Inferior parietal cortex (tissue), 1 donor: ENCODE measurements around the gene AMER2.

ENCODE experiments used
- DNase-seq: peaks from one replicate; pipeline ENCODE4 v3.0.0-alpha.2; 2016; ENCODE audit errors: extremely low spot score

The AMER2 gene

GRCh38 chr13:25151626-25152195 is 20.4 kb downstream of the AMER2 start:
- DNase-seq, result no peak

DNA sequence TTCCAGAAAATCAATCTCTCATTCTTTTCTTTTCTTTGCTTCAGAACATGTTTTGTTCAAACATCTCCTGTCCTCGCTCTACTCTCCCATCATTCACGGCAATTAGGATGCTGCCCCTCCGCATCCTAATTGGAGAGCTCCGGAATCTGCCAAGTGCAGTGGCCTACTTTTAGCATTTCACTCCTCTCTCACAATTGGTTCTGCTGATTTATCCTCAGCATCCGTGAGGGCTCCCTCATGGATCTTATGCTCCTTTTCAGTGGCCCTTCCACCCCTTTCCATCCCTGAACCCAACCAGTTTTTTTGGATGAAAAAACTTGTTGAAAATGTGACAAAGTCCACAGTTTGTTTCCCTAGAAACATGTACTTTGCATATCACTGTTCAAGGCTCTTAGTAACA is 22.4 kb downstream of the AMER2 start:
- DNase-seq, result no peak

DNA sequence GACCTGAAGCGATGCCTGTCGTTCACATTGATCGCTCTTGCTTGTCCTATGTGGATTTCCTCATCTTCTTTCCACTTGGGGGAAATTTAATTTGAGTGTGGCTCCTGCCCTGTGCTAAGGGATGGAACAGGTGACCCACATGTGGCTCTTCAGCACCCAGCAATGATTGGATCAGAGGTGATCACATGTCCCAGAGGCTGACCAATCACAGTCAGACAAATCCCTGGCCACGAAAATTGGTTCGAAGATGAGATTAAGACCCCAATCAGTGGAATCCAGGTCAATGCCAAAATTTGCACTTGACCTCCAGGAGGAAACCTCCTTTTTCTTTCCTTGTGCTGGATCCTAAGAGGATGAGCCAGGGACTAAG is 23.7 kb downstream of the AMER2 start:
- DNase-seq, result no peak

DNA sequence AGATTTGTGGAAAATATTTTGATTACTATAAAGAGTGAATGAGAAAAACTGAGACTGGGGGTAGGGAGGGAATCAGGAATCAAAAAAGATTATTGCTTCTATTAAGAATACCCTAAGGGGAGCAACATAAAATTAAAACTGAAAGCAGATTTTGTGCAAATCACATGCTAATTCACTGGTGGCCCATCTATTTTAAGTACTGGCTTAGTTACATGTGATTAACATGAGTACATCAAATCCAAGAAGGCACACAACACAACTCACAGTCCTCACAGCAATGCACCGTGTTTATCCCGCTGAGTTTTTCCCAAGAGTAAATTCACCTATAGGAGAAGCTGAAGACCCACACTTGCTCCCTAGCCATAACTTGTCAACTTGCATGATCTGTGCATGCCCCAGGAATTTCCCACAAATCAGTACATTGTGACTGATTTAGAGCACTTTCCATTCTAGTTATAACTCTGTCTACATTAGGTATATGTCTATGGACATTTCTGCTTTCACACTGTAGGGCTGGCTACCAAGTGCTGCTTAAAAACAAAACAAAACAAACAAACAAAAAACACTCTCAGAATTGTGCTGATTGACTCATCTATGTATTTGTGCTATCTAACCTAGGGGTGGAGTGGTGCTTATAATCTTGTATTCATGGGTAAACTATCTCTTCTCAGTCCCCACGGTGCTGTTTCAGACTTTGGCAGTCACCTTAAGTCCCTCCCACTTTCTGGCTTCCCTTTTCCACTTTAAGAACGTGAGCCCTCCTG is 24.3 kb downstream of the AMER2 start:
- DNase-seq, result no peak

DNA sequence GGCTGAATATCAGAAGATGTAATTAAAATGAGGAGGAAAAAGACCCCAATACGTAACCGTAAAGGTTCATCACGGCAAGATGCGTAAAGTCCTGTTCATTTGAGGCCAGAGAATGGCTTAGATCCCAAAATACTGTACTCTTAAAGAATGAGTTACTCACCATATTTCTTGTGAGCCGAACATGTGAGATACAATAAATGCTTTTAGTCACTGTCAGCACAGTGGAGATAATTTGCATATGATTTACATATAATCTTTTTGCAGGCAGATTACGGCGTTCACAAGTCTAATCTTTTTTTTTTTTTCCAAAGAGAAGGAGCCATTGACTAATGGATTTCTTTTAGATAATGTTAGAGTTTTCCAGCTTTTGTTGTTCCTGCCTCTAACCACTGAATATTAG is 28.4 kb downstream of the AMER2 start:
- no peak for DNase-seq

- no peak for DNase-seq
Observed at GRCh38 chr13:25141042-25141441, 31.0 kb downstream of the AMER2 start.

GRCh38 chr13:25137788-25138115 is 34.3 kb downstream of the AMER2 start:
- DNase-seq, result no peak

- DNase-seq, result peak; percentile 74
Observed at GRCh38 chr13:25136880-25137787, 35.0 kb downstream of the AMER2 start.

DNA sequence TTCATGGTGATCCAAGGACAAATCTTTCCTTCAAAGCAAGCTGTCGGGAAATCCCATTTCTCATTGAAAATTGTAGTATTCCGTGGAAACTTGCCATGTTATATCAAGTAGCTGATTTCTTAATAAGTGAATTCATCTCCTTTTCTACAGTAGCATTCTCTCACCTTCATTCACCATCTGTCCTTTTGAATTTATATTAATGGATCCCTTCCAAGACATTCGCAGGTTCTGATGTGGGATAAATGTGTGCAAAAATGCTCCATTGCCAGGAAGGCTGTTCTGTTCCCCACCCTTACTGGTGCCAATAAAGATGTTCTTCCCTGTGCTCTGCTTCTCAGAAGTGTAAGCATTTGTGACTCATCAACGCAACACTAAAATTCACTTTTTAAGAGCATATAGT is 36.2 kb downstream of the AMER2 start:
- DNase-seq, result peak; percentile 52

GRCh38 chr13:25132751-25133390 is 39.2 kb downstream of the AMER2 start:
- no peak for DNase-seq

DNA sequence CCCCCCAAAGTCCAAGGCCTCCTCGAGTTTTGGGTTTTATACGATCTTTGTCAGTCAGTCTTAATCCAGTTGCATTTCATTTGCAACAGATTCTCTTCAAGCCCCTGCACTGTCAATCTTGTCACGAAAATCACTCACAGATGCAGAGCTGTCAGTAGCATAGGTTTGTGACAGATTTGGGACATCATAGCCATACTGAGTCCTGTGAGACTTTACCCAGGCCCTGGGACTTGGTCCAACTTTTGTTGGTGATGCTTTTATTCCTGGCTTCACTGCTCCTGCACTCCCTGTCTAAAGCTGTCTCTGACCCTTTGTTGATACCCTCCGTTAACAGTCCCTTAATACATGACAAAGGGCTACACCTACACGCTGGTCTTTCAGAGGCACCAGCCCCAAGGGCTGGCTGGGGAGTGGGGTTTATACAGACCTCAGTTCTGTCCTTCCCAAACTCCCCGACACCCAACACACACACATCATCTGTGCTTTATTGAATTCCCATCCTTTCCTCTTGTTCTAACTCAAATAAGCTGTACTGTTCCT is 40.1 kb downstream of the AMER2 start:
- DNase-seq, result no peak

DNA sequence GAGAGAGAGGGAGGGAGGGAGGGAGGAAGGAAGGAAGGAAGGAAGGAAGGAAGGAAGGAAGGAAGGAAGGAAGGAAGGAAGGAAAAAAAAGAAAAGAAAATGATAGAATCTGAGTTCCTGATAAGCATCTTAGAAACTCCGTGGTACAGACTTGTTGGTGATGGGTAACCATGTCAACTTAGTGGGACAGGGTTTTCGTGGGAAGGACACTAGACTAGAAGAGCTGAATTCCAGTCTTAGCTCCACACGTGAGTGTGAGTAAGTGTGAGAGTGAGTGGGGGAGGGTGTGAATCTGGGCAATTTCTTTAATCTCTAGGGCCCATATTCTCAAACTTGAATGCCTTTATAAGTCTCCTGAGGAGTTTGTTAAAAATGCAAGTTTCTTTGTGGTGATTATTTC is 41.1 kb downstream of the AMER2 start:
- no peak for DNase-seq

DNA sequence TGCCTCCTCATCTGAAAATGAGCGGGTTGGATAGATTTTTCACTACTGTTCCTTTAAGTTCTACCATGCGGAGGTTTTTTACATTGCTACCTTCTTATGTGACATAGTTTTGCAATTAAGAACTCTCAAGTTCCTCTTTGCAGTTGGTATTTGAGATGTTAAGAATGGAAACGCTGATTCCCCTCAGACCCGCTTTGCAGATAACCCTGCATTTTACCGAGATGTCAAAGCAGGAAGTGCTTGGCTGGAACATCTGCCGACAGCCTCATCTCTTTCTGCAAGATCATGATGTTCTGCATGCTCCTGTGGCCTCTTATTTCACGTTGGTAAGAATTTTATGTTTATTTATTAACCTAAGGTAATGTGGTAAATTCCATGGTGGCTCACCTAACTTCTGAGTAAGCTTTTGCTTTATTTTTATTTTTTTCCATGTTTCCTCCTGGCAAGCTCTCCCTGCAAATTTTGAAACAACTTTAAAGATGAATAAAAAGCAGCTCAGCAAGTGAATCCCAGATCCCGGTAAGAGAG is 53.6 kb downstream of the AMER2 start:
- DNase-seq, result no peak

DNA sequence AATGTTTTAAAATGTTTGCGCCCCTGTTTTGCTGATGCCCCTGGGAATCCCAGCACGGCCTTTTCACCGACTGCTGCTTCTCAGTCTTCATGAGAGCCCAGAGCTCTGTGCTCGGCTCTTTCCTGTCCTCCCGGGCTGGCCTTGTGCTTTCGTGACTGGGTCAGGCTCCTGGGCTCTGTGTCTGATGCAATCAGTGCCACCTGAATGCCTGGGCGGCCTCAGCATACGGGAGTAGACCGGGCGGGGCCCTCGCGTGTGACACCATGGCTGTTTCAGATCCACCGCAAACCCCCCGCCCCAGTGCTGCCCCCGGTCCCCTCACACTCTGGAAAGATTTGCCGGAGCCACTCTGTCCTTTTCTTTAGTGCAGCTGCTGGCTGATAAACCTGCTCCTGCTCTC is 54.8 kb downstream of the AMER2 start:
- no peak for DNase-seq

DNA sequence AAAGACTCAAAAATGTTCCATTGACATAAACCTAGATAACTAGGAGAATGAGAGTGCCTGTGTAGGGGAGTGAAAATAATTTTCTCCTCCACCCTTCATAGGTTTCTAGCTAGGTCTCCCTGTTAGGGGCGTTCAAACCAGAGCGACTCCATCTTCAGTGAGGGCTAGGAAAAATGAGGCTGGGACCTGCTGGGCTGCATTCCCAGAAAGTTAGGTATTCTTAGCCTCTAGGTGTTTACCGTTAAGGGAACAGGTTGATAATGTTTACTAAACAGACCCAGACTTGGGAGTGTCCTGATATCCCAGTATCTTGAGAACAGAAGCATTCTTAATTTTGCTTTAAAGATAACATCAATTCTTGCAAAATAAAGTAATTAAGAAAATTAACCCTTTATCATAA is 56.0 kb downstream of the AMER2 start:
- no peak for DNase-seq

- DNase-seq, result peak; percentile 88
Observed at GRCh38 chr13:25114220-25114619, 57.9 kb downstream of the AMER2 start.

DNA sequence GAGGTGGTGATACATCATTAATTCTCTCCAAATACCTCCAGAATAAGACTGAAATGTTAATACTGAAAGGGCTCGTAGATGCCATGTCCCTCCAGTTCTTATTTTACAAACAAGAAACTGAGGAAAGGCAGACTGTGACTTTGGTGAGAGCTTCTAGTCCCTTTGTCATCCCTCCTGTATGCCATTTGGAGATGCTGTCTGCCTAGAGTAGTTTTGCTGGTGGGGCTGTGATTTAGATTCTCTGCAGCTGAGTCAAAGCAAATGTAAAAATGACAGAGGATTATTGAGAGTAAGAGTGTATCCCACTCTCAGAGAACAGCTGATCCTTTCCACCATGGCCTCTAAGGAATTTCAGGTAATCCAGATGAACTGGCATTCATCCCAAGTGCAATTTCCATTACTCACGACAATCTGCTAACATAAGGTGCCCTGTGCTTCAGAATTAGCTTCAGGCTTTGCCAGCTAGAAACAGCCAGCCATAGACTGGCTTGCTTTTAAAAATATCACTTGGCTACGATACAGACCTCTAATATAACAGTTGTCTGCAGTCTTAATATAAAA is 59.3 kb downstream of the AMER2 start:
- peak; percentile 20 for DNase-seq
